H9 (cell line): ENCODE data around the gene STAP2. TPM values are rescaled to one million over a fixed set of nuclear protein-coding genes. Genes with fewer than 3 reads are reported as not detected.

Experiments used
- DNase-seq: peaks from one replicate; pipeline ENCODE4 v3.0.0-alpha.2; 2017
- H2AFZ ChIP-seq: one replicate; pipeline ENCODE4 v1.6.1; 2013; ENCODE audit warnings: mild to moderate bottlenecking, low read length, control low read depth, moderate library complexity
- H2AK5ac ChIP-seq: 2 replicates; pipeline ENCODE4 v1.6.1; 2013; ENCODE audit warnings: low read length, control low read depth, mixed read lengths; ENCODE audit not compliant: insufficient read length
- H2BK120ac ChIP-seq: one replicate; pipeline ENCODE4 v1.6.1; 2013; ENCODE audit warnings: low read depth, mild to moderate bottlenecking, low read length, control low read depth, inconsistent platforms; ENCODE audit not compliant: poor library complexity, severe bottlenecking
- H2BK12ac ChIP-seq: 2 replicates; pipeline ENCODE4 v1.6.1; 2013; ENCODE audit warnings: low read length, control low read depth, mixed read lengths, low read depth; ENCODE audit not compliant: insufficient read length
- H2BK15ac ChIP-seq: 2 replicates; pipeline ENCODE4 v1.6.1; 2013; ENCODE audit warnings: low read depth, low read length, control low read depth
- H2BK20ac ChIP-seq: one replicate; pipeline ENCODE4 v1.6.1; 2013; ENCODE audit warnings: low read depth, mild to moderate bottlenecking, low read length, control low read depth, inconsistent platforms; ENCODE audit not compliant: poor library complexity, severe bottlenecking
- H2BK5ac ChIP-seq: 2 replicates; pipeline ENCODE4 v1.6.1; 2013; ENCODE audit warnings: low read length, control low read depth, mixed read lengths; ENCODE audit not compliant: insufficient read length
- H3K14ac ChIP-seq: 2 replicates; pipeline ENCODE4 v1.6.1; 2013; ENCODE audit warnings: low read length, control low read depth; ENCODE audit not compliant: insufficient read depth
- H3K18ac ChIP-seq: 2 replicates; pipeline ENCODE4 v1.6.1; 2013; ENCODE audit warnings: low read depth, mild to moderate bottlenecking, mixed read lengths, low read length, control low read depth; ENCODE audit not compliant: insufficient read length
- H3K23ac ChIP-seq: 2 replicates; pipeline ENCODE4 v1.6.1; 2013; ENCODE audit warnings: low read length, control low read depth, mixed read lengths, low read depth; ENCODE audit not compliant: insufficient read length
- H3K23me2 ChIP-seq: 2 replicates; pipeline ENCODE4 v1.6.1; 2013; ENCODE audit warnings: low read depth, mild to moderate bottlenecking, mixed read lengths, low read length, control low read depth; ENCODE audit not compliant: insufficient read length, poor library complexity, severe bottlenecking
- H3K27ac ChIP-seq: 2 replicates; pipeline ENCODE4 v1.5.1; 2013; ENCODE audit warnings: low read length, control low read depth, mixed read lengths, low read depth; ENCODE audit not compliant: insufficient read length
- H3K27me3 ChIP-seq: 2 replicates; pipeline ENCODE4 v1.6.1; 2013; ENCODE audit warnings: low read length, control low read depth, inconsistent platforms; ENCODE audit not compliant: insufficient read depth
- H3K4ac ChIP-seq: 2 replicates; pipeline ENCODE4 v1.6.1; 2013; ENCODE audit warnings: low read depth, mild to moderate bottlenecking, control low read depth, inconsistent platforms, low read length, moderate library complexity
- H3K4me1 ChIP-seq: 2 replicates; pipeline ENCODE4 v1.6.1; 2013; ENCODE audit warnings: low read length, control low read depth, inconsistent platforms; ENCODE audit not compliant: insufficient read depth
- H3K4me2 ChIP-seq: 2 replicates; pipeline ENCODE4 v1.6.1; 2013; ENCODE audit warnings: low read length, control low read depth, mixed read lengths; ENCODE audit not compliant: insufficient read length, insufficient read depth
- H3K56ac ChIP-seq: 2 replicates; pipeline ENCODE4 v1.6.1; 2013; ENCODE audit warnings: low read depth, mild to moderate bottlenecking, mixed read lengths, low read length, control low read depth; ENCODE audit not compliant: insufficient read length
- H3K79me1 ChIP-seq: 2 replicates; pipeline ENCODE4 v1.6.1; 2013; ENCODE audit warnings: low read depth, mild to moderate bottlenecking, moderate library complexity, low read length, control low read depth, inconsistent platforms; ENCODE audit not compliant: insufficient read depth, poor library complexity, severe bottlenecking
- H3K79me2 ChIP-seq: 2 replicates; pipeline ENCODE4 v1.6.1; 2013; ENCODE audit warnings: low read length, control low read depth, inconsistent platforms; ENCODE audit not compliant: insufficient read depth
- H3K9ac ChIP-seq: 2 replicates; pipeline ENCODE4 v1.6.1; 2013; ENCODE audit warnings: low read length, control low read depth, mixed read lengths; ENCODE audit not compliant: insufficient read length; ENCODE audit errors: extremely low read depth
- H3K9me3 ChIP-seq: one replicate; pipeline ENCODE4 v1.6.1; 2013; ENCODE audit warnings: low read depth, low read length, inconsistent platforms; ENCODE audit not compliant: control insufficient read depth
- H3T11ph ChIP-seq: one replicate; pipeline ENCODE4 v1.6.1; 2013; ENCODE audit warnings: mild to moderate bottlenecking, low read length, control low read depth, inconsistent platforms
- H4K20me1 ChIP-seq: one replicate; pipeline ENCODE4 v1.6.1; 2013; ENCODE audit not compliant: control insufficient read depth, insufficient read length, insufficient read depth
- H4K5ac ChIP-seq: 2 replicates; pipeline ENCODE4 v1.6.1; 2013; ENCODE audit warnings: low read depth, mild to moderate bottlenecking, mixed read lengths, low read length, control low read depth; ENCODE audit not compliant: insufficient read length
- H4K8ac ChIP-seq: replicated peaks from 2 replicates; pipeline ENCODE4 v1.6.1; 2013; ENCODE audit warnings: low read length, control low read depth, mixed read lengths, low read depth; ENCODE audit not compliant: insufficient read length
- H4K91ac ChIP-seq: 2 replicates; pipeline ENCODE4 v1.6.1; 2013; ENCODE audit warnings: low read depth, mild to moderate bottlenecking, moderate library complexity, mixed read lengths, low read length, control low read depth; ENCODE audit not compliant: insufficient read length
- H3K27ac Mint-ChIP-seq, 3 experiments: 2 replicates in 2 of 3; 3 replicates in 1 of 3; pipeline ENCODE4 v1.8.0; 2020 to 2021; ENCODE audit warnings: mixed read lengths in 3 of 3, mild to moderate bottlenecking in 1 of 3, moderate library complexity in 1 of 3
- H3K27me3 Mint-ChIP-seq: 2 replicates; pipeline ENCODE4 v1.8.0; 2021; ENCODE audit warnings: low read depth, mild to moderate bottlenecking, moderate library complexity, mixed read lengths
- H3K36me3 Mint-ChIP-seq, 3 experiments: 2 replicates in 2 of 3; 3 replicates in 1 of 3; pipeline ENCODE4 v1.8.0; 2020 to 2021; ENCODE audit warnings: low read depth in 3 of 3, mixed read lengths in 3 of 3; ENCODE audit not compliant: insufficient read depth in 1 of 3
- H3K4me1 Mint-ChIP-seq, 2 experiments: 2 replicates each; pipeline ENCODE4 v1.8.0; 2020; ENCODE audit warnings: mixed read lengths in 2 of 2
- H3K4me3 Mint-ChIP-seq, 2 experiments: 2 replicates in 1 of 2; 3 replicates in 1 of 2; pipeline ENCODE4 v1.8.0; 2020 to 2021; ENCODE audit warnings: mild to moderate bottlenecking in 2 of 2, mixed read lengths in 2 of 2, moderate library complexity in 1 of 2
- H3K9me3 Mint-ChIP-seq, 2 experiments: 2 replicates in 1 of 2; 3 replicates in 1 of 2; pipeline ENCODE4 v1.8.0; 2020; ENCODE audit warnings: mild to moderate bottlenecking in 2 of 2, mixed read lengths in 2 of 2, moderate library complexity in 1 of 2
- WGBS: extraction: QIAGEN DNeasy Blood & Tissue Kit; methylation state at CpG from one replicate; pipeline ENCODE4 v1.1.7; 2013; ENCODE audit warnings: missing lambda C conversion rate, low lambda C conversion rate, mixed read lengths; ENCODE audit not compliant: insufficient read length; ENCODE audit errors: extremely low coverage; 5-methylcytosine and 5-hydroxymethylcytosine counted together
- total RNA-seq: library from RNA; stranded (reverse); gene quantifications from 2 replicates; pipeline ENCODE4 v1.2.1, GENCODE V29; 2021
- TF ChIP-seq, protein P1 (sequence below): fragments of 200-600 bp; sonication (generic); conservative IDR thresholded peaks from 3 replicates; pipeline ENCODE4 v1.8.0; 2021; ENCODE audit warnings: antibody characterized with exemption, mild to moderate bottlenecking

The STAP2 gene
- total RNA-seq, 1 experiment from 2014 or later = 20.2 TPM

DNA sequence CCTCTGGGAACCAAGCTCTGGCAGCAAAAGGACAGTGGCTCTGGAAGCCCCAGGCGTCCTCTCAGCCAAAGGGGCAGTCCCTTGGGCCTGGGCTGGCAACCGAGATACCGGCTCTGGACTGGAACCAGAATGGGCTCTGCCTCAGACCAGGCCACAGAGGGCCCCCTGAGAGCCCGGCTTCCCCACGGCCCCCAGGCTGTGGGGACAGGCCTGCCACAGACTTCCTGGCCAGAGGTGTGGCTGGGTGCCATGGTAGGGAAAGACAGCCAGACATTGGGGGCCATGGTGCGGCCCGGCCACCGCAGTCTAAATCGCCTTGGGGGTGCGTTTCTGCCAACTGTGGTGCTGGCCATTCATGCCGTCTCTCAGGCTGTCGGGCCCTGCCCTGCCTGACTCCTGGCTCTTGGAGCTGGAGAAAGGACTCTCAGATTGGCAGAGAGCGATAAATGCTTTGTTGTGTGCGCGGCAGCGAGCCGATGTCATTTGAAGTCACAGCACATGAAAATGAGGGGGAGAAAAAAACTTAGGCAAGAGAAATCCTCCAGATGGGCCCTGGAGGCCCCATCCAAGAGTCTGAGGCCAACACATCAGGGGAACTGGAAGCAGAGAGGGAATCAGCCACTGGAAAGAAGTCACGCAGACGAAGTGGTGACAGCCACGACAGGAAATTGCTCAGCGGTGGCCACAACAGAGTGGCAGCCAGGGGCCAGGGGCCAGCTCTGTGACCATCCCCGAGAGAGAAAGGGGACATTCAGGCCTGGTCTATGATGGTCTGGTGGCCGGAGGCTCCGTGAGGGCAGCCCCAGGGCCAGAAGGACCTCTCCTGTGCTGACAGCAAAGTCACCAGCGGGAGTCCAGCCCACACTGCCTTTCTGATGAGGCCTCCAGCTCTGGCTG is 35.2 kb upstream of the STAP2 start:
- H4K5ac ChIP-seq = no peak overlapping the region
- H3K4me1 ChIP-seq = peaks cover 8% of the 10 kb centered on the region; the same call in 1 of the 2 replicates
- no peaks in the 10 kb centered on the region for H3K23me2 ChIP-seq
- Mint-ChIP-seq H3K4me3 (no peak overlapping the region; a peak in 1 of 5 replicates), H3K27me3 (0 out of 2 replicates have a peak, but pooled peaks cover 2% of the 10 kb centered on the region), H3K4me1 (peaks cover 32 to 45% of the 10 kb centered on the region in 2 experiments), H3K27ac (peak overlapping the region; percentile 16 to 80 (median 56); a peak in 6 of 7 replicates), H3K9me3 (no peaks in the 10 kb centered on the region), H3K36me3 (peaks cover 0 to 3% (median 0%) of the 10 kb centered on the region in 3 experiments; a peak in 2 of 7 replicates)
- H3K27ac ChIP-seq = no peak overlapping the region
- no peak overlapping the region for H2BK5ac ChIP-seq
- H2AFZ ChIP-seq = no peak overlapping the region
- no peaks in the 10 kb centered on the region for H3K9me3 ChIP-seq
- H3K27me3 ChIP-seq = no peaks in the 10 kb centered on the region
- no peak overlapping the region for H3K9ac ChIP-seq
- H3K79me2 ChIP-seq = no peaks in the 10 kb centered on the region; the same call in 1 of the 2 replicates
- no peak overlapping the region for H3K18ac ChIP-seq
- no peak overlapping the region for H3K4me2 ChIP-seq
- H2BK12ac ChIP-seq = no peak overlapping the region
- H3T11ph ChIP-seq = no peak overlapping the region
- peak overlapping the region; percentile 3; the same call in 1 of the 2 replicates for H3K4ac ChIP-seq
- no peak overlapping the region for H2AK5ac ChIP-seq
- H3K23ac ChIP-seq = no peak overlapping the region
- no peak overlapping the region for H2BK120ac ChIP-seq
- TF ChIP-seq, protein P1, sequence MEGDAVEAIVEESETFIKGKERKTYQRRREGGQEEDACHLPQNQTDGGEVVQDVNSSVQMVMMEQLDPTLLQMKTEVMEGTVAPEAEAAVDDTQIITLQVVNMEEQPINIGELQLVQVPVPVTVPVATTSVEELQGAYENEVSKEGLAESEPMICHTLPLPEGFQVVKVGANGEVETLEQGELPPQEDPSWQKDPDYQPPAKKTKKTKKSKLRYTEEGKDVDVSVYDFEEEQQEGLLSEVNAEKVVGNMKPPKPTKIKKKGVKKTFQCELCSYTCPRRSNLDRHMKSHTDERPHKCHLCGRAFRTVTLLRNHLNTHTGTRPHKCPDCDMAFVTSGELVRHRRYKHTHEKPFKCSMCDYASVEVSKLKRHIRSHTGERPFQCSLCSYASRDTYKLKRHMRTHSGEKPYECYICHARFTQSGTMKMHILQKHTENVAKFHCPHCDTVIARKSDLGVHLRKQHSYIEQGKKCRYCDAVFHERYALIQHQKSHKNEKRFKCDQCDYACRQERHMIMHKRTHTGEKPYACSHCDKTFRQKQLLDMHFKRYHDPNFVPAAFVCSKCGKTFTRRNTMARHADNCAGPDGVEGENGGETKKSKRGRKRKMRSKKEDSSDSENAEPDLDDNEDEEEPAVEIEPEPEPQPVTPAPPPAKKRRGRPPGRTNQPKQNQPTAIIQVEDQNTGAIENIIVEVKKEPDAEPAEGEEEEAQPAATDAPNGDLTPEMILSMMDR = no peak
- no peak overlapping the region for H3K56ac ChIP-seq
- H3K14ac ChIP-seq = no peak overlapping the region
- no CpG with 5 or more reads among the region's 25 CpGs for WGBS
- peaks cover 7% of the 10 kb centered on the region for H3K79me1 ChIP-seq
- H2BK15ac ChIP-seq = no peak overlapping the region
- no peak for DNase-seq
- no peak overlapping the region for H4K8ac ChIP-seq
- H2BK20ac ChIP-seq = no peak overlapping the region
- H4K91ac ChIP-seq = no peak overlapping the region
- no peaks in the 10 kb centered on the region for H4K20me1 ChIP-seq
